OCI-LY1 (cell line): ENCODE measurements around the gene CUBN.

Experiments
- H2AFZ ChIP-seq: fragments of 200-600 bp; sonication (generic), shearing (Covaris generic); 2 replicates; pipeline ENCODE4 v1.6.0; 2014; ENCODE audit warnings: antibody characterized with exemption, mild to moderate bottlenecking, low read length
- H3F3A ChIP-seq: fragments of 200-600 bp; sonication (generic), shearing (Covaris generic); 2 replicates; pipeline ENCODE4 v1.6.0; 2014; ENCODE audit warnings: mild to moderate bottlenecking, antibody characterized with exemption, low read length, moderate library complexity; ENCODE audit not compliant: insufficient read depth
- H3K27ac ChIP-seq: fragments of 200-600 bp; sonication (generic); 2 replicates; pipeline ENCODE4 v1.5.1; 2014; ENCODE audit warnings: low read length, mixed run types, mild to moderate bottlenecking, low read depth; ENCODE audit not compliant: poor library complexity, severe bottlenecking
- H3K27me3 ChIP-seq: fragments of 200-600 bp; sonication (generic); 2 replicates; pipeline ENCODE4 v1.6.0; 2014; ENCODE audit warnings: antibody characterized with exemption, mild to moderate bottlenecking, low read length, moderate library complexity; ENCODE audit not compliant: insufficient read depth
- H3K36me3 ChIP-seq: fragments of 200-600 bp; sonication (generic); 2 replicates; pipeline ENCODE4 v1.6.1; 2014; ENCODE audit warnings: mild to moderate bottlenecking, antibody characterized with exemption, low read length, moderate library complexity, mixed read lengths; ENCODE audit not compliant: insufficient read depth
- H3K4me1 ChIP-seq: fragments of 200-600 bp; sonication (generic); 2 replicates; pipeline ENCODE4 v1.5.1; 2014; ENCODE audit warnings: mild to moderate bottlenecking, low read length, moderate library complexity; ENCODE audit not compliant: insufficient read depth, severe bottlenecking
- H3K4me2 ChIP-seq: fragments of 200-600 bp; sonication (generic), shearing (Covaris generic); 2 replicates; pipeline ENCODE4 v1.6.1; 2014; ENCODE audit warnings: low read length
- H3K4me3 ChIP-seq: fragments of 200-600 bp; sonication (generic); 2 replicates; pipeline ENCODE4 v1.5.1; 2014; ENCODE audit warnings: low read length, low read depth, mild to moderate bottlenecking, mixed read lengths; ENCODE audit not compliant: poor library complexity, severe bottlenecking
- H3K79me2 ChIP-seq: fragments of 200-600 bp; shearing (Covaris generic); 2 replicates; pipeline ENCODE4 v1.6.1; 2016; ENCODE audit warnings: mixed run types, low read length, mixed read lengths; ENCODE audit not compliant: insufficient read depth
- H3K9ac ChIP-seq: fragments of 200-600 bp; sonication (generic), shearing (Covaris generic); 2 replicates; pipeline ENCODE4 v1.6.1; 2014; ENCODE audit warnings: mild to moderate bottlenecking, low read length, mixed read lengths
- H3K9me2 ChIP-seq: fragments of 200-600 bp; sonication (generic), shearing (Covaris generic); 2 replicates; pipeline ENCODE4 v1.6.1; 2014; ENCODE audit warnings: low read depth, mild to moderate bottlenecking, low read length, mixed read lengths
- H3K9me3 ChIP-seq: fragments of 200-600 bp; shearing (Covaris generic); 2 replicates; pipeline ENCODE4 v1.6.1; 2014; ENCODE audit warnings: low read length, mixed read lengths
- H4K20me1 ChIP-seq: fragments of 200-600 bp; sonication (generic), shearing (Covaris generic); 2 replicates; pipeline ENCODE4 v1.6.0; 2016; ENCODE audit warnings: mild to moderate bottlenecking, low read length; ENCODE audit not compliant: insufficient read depth
- CTCF ChIP-seq: fragments of 200-600 bp; sonication (generic), shearing (Covaris generic); IDR thresholded peaks from 2 replicates; pipeline ENCODE4 v1.5.1; 2017; ENCODE audit warnings: mild to moderate bottlenecking, antibody characterized with exemption, low read length, moderate library complexity, mixed read lengths
- EZH2 ChIP-seq: fragments of 200-600 bp; sonication (generic), shearing (Covaris generic); IDR thresholded peaks from 2 replicates; pipeline ENCODE4 v1.8.0; 2017; ENCODE audit warnings: borderline replicate concordance, mixed run types, mild to moderate bottlenecking, antibody characterized with exemption, low read length, moderate library complexity, mixed read lengths

CUBN gene

GRCh38 chr10:16894821-16895220 is 234.8 kb downstream of the CUBN start:
- no peaks in the 10 kb centered on the region for H4K20me1 ChIP-seq
- H3K9me2 ChIP-seq = no peaks in the 10 kb centered on the region
- H3K4me1 ChIP-seq = no peaks in the 10 kb centered on the region
- H3K36me3 ChIP-seq = no peaks in the 10 kb centered on the region
- H3K27me3 ChIP-seq = 0 out of 2 replicates have a peak, but pooled peaks cover 4% of the 10 kb centered on the region
- H3K4me2 ChIP-seq = no peak overlapping the region
- TF ChIP-seq EZH2 = no peak
- TF ChIP-seq CTCF = no peak
- no peaks in the 10 kb centered on the region for H3F3A ChIP-seq
- no peaks in the 10 kb centered on the region for H3K9me3 ChIP-seq
- no peak overlapping the region for H3K9ac ChIP-seq
- H2AFZ ChIP-seq = no peak overlapping the region
- H3K79me2 ChIP-seq = no peaks in the 10 kb centered on the region
- no peak overlapping the region for H3K27ac ChIP-seq
- H3K4me3 ChIP-seq = no peak overlapping the region

- H3K27me3 ChIP-seq = 0 out of 2 replicates have a peak, but pooled peaks cover 4% of the 10 kb centered on the region
- no peaks in the 10 kb centered on the region for H3K9me3 ChIP-seq
- H3K36me3 ChIP-seq = no peaks in the 10 kb centered on the region
- no peaks in the 10 kb centered on the region for H3F3A ChIP-seq
- H4K20me1 ChIP-seq = no peaks in the 10 kb centered on the region
- H3K9me2 ChIP-seq = no peaks in the 10 kb centered on the region
- H2AFZ ChIP-seq = no peak overlapping the region
- TF ChIP-seq EZH2 (no peak), CTCF (no peak)
- no peak overlapping the region for H3K4me3 ChIP-seq
- no peaks in the 10 kb centered on the region for H3K4me1 ChIP-seq
- no peaks in the 10 kb centered on the region for H3K79me2 ChIP-seq
- H3K27ac ChIP-seq = no peak overlapping the region
- H3K9ac ChIP-seq = no peak overlapping the region
- no peak overlapping the region for H3K4me2 ChIP-seq
Measured at GRCh38 chr10:16893664-16894063, 235.9 kb downstream of the CUBN start.

GRCh38 chr10:16891375-16892313 is 238.0 kb downstream of the CUBN start:
- no peak overlapping the region for H3K9ac ChIP-seq
- no peaks in the 10 kb centered on the region for H3K9me3 ChIP-seq
- 0 out of 2 replicates have a peak, but pooled peaks cover 4% of the 10 kb centered on the region for H3K27me3 ChIP-seq
- no peak overlapping the region for H3K27ac ChIP-seq
- H3F3A ChIP-seq = no peaks in the 10 kb centered on the region
- H4K20me1 ChIP-seq = no peaks in the 10 kb centered on the region
- TF ChIP-seq CTCF (peak; percentile 14; the same call in 1 of the 2 replicates), EZH2 (no peak)
- H3K9me2 ChIP-seq = no peaks in the 10 kb centered on the region
- H3K36me3 ChIP-seq = no peaks in the 10 kb centered on the region
- no peak overlapping the region for H3K4me3 ChIP-seq
- no peak overlapping the region for H3K4me2 ChIP-seq
- H3K4me1 ChIP-seq = no peaks in the 10 kb centered on the region
- H2AFZ ChIP-seq = no peak overlapping the region
- no peaks in the 10 kb centered on the region for H3K79me2 ChIP-seq
